Neural progenitor cell (in vitro differentiated cells): ENCODE results near the gene LAMA2. TPM values are rescaled to one million over a fixed set of nuclear protein-coding genes. Genes with fewer than 3 reads are reported as not detected.

Source experiments
- DNase-seq: peaks from one replicate; pipeline ENCODE4 v3.0.0-alpha.2; 2016; ENCODE audit warnings: low spot score
- H2AFZ ChIP-seq: fragments of 200-600 bp; sonication (generic); replicated peaks from 2 replicates; pipeline ENCODE4 v1.6.1; 2016; ENCODE audit warnings: antibody characterized with exemption
- H3F3A ChIP-seq: fragments of 200-600 bp; sonication (generic); 2 replicates; pipeline ENCODE4 v1.6.1; 2016; ENCODE audit warnings: antibody characterized with exemption, low read depth
- H3K27ac ChIP-seq: fragments of 200-600 bp; sonication (generic); 2 replicates; pipeline ENCODE4 v1.5.1; 2016; ENCODE audit warnings: mild to moderate bottlenecking
- H3K27me3 ChIP-seq: fragments of 200-600 bp; sonication (generic); 2 replicates; pipeline ENCODE4 v1.6.1; 2016; ENCODE audit warnings: mild to moderate bottlenecking, moderate library complexity
- H3K36me3 ChIP-seq: fragments of 200-600 bp; sonication (generic); 2 replicates; pipeline ENCODE4 v1.5.1; 2016
- H3K4me1 ChIP-seq: fragments of 200-600 bp; sonication (generic); 2 replicates; pipeline ENCODE4 v1.6.1; 2016; ENCODE audit warnings: mixed run types
- H3K4me2 ChIP-seq: fragments of 200-600 bp; sonication (generic); 2 replicates; pipeline ENCODE4 v1.6.1; 2016
- H3K4me3 ChIP-seq: fragments of 200-600 bp; sonication (generic); 2 replicates; pipeline ENCODE4 v1.5.1; 2016
- H3K79me2 ChIP-seq: fragments of 200-600 bp; sonication (generic); 2 replicates; pipeline ENCODE4 v1.6.1; 2016; ENCODE audit warnings: low read depth
- H3K9ac ChIP-seq: fragments of 200-600 bp; sonication (generic); 2 replicates; pipeline ENCODE4 v1.6.1; 2016
- H3K9me3 ChIP-seq: fragments of 200-600 bp; sonication (generic); 2 replicates; pipeline ENCODE4 v1.5.1; 2016; ENCODE audit warnings: low read depth
- H4K20me1 ChIP-seq: fragments of 200-600 bp; sonication (generic); 2 replicates; pipeline ENCODE4 v1.6.1; 2016; ENCODE audit warnings: low read depth
- H3K27ac Mint-ChIP-seq: 3 replicates; pipeline ENCODE4 v1.8.0; 2021; ENCODE audit warnings: mixed read lengths
- H3K27me3 Mint-ChIP-seq: 2 replicates; pipeline ENCODE4 v1.8.0; 2022; ENCODE audit warnings: low read depth, mild to moderate bottlenecking, inconsistent platforms, moderate library complexity, mixed read lengths; ENCODE audit not compliant: insufficient read depth
- H3K36me3 Mint-ChIP-seq: 3 replicates; pipeline ENCODE4 v1.8.0; 2021; ENCODE audit warnings: mixed read lengths
- H3K4me1 Mint-ChIP-seq: 3 replicates; pipeline ENCODE4 v1.8.0; 2021; ENCODE audit warnings: mixed read lengths
- H3K4me3 Mint-ChIP-seq: 3 replicates; pipeline ENCODE4 v1.8.0; 2021; ENCODE audit warnings: mild to moderate bottlenecking, moderate library complexity, mixed read lengths
- H3K9me3 Mint-ChIP-seq: 3 replicates; pipeline ENCODE4 v1.8.0; 2020; ENCODE audit warnings: mixed read lengths
- EZH2 ChIP-seq: fragments of 200-600 bp; sonication (generic); IDR thresholded peaks from 2 replicates; pipeline ENCODE4 v1.6.1; 2017; ENCODE audit warnings: antibody characterized with exemption, mild to moderate bottlenecking, moderate library complexity
- EZH2phosphoT487 ChIP-seq: fragments of 200-600 bp; sonication (generic); IDR thresholded peaks from 2 replicates; pipeline ENCODE4 v1.6.1; 2017; ENCODE audit warnings: antibody characterized with exemption
- total RNA-seq: library from RNA; depleted of rRNA; stranded (reverse); fragments of >200 nt; gene quantifications from 2 replicates; pipeline ENCODE4 v1.2.3, GENCODE V29; 2015; ENCODE audit warnings: low replicate concordance
- TF ChIP-seq, protein P1 (sequence below): fragments of 200-600 bp; sonication (generic); IDR thresholded peaks from 2 replicates; pipeline ENCODE4 v1.5.1; 2017; ENCODE audit warnings: antibody characterized with exemption, mild to moderate bottlenecking

LAMA2 gene
- total RNA-seq, 1 donor from 2014 or later: 1.5 TPM

DNA sequence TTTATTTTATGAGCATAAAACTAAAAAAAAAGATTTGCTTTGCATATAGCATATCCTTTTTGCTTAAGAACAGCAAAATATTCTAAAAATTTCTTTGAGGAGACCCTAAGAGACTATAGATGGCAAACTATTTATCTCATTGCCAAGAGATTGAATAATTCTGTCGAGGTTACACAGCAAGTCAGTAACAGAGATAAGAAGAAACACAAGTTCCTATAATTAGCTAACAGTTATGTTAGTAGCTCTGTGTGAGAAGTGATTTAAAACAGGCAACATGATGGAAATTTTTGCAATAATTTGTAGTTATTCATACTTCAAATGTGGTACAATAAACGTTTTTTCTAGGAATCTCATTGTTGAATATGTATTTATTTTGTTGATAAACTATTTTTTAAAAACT, 9.1 kb downstream of the LAMA2 start:
- DNase-seq: no peak
- Histone ChIP-seq H3K9me3 (no peaks in the 10 kb centered on the region), H3K36me3 (no peaks in the 10 kb centered on the region)

DNA sequence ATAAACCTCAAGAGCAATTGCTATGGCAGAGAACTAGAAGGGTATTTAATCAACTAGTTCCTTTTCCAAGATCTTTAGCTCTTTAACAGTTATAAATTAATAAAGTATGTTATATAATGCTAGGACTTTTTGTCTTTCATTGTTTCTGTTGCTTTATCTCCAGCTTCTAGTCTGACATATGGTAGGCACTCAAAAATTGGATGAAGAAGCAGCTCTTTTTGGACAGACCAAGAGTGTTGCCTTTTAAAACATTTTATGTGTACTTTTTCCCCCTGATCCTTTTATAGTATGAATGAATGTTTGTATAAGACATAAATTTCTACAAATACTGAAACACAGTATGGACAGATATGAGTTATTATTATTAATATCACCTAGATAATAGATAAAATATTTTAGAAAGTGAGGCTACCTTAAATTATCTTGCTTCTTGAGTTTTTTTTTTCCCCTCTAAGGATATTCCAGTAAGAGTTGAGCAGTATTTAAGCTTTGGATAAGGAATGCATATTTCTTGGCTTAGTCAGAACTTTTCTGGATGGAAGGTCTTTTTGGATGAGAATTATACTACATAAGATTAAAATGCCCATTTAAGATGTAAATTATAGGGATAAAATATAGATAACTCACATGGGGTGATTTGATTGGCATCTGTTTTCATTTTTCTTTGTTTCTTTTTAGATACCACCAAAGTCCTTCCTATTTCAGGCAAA, 16.6 kb downstream of the LAMA2 start:
- H3K9me3 Mint-ChIP-seq: no peaks in the 10 kb centered on the region
- Histone ChIP-seq H3K4me1 (no peaks in the 10 kb centered on the region), H3K4me2 (no peak overlapping the region), H2AFZ (no peak overlapping the region), H3K4me3 (no peak overlapping the region), H3K27ac (no peak overlapping the region), H4K20me1 (no peaks in the 10 kb centered on the region), H3K9ac (no peak overlapping the region), H3K9me3 (no peaks in the 10 kb centered on the region), H3K36me3 (no peaks in the 10 kb centered on the region), H3F3A (no peaks in the 10 kb centered on the region), H3K27me3 (no peaks in the 10 kb centered on the region), H3K79me2 (no peaks in the 10 kb centered on the region)
- no peak overlapping the region for H3K4me3 Mint-ChIP-seq
- DNase-seq: no peak
- H3K27ac Mint-ChIP-seq: no peak overlapping the region
- TF ChIP-seq EZH2phosphoT487: no peak
- TF ChIP-seq, protein P1, sequence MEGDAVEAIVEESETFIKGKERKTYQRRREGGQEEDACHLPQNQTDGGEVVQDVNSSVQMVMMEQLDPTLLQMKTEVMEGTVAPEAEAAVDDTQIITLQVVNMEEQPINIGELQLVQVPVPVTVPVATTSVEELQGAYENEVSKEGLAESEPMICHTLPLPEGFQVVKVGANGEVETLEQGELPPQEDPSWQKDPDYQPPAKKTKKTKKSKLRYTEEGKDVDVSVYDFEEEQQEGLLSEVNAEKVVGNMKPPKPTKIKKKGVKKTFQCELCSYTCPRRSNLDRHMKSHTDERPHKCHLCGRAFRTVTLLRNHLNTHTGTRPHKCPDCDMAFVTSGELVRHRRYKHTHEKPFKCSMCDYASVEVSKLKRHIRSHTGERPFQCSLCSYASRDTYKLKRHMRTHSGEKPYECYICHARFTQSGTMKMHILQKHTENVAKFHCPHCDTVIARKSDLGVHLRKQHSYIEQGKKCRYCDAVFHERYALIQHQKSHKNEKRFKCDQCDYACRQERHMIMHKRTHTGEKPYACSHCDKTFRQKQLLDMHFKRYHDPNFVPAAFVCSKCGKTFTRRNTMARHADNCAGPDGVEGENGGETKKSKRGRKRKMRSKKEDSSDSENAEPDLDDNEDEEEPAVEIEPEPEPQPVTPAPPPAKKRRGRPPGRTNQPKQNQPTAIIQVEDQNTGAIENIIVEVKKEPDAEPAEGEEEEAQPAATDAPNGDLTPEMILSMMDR: no peak
- no peak for TF ChIP-seq EZH2
- no peaks in the 10 kb centered on the region for H3K27me3 Mint-ChIP-seq
- no peaks in the 10 kb centered on the region for H3K4me1 Mint-ChIP-seq
- H3K36me3 Mint-ChIP-seq: no peaks in the 10 kb centered on the region

More for the DNA sequence above, 9.1 kb downstream of the LAMA2 start:
- H3K27me3 Mint-ChIP-seq: no peaks in the 10 kb centered on the region
- H3K79me2 ChIP-seq: no peaks in the 10 kb centered on the region
- TF ChIP-seq EZH2 (no peak), EZH2phosphoT487 (no peak)
- TF ChIP-seq, protein P1: no peak
- H3K9me3 Mint-ChIP-seq: no peaks in the 10 kb centered on the region
- no peak overlapping the region for H2AFZ ChIP-seq
- no peaks in the 10 kb centered on the region for H3K4me1 ChIP-seq
- no peaks in the 10 kb centered on the region for H3F3A ChIP-seq
- H3K36me3 Mint-ChIP-seq: no peaks in the 10 kb centered on the region
- H3K27me3 ChIP-seq: no peaks in the 10 kb centered on the region
- H3K4me2 ChIP-seq: no peak overlapping the region
- no peaks in the 10 kb centered on the region for H4K20me1 ChIP-seq
- H3K4me1 Mint-ChIP-seq: no peaks in the 10 kb centered on the region
- no peak overlapping the region for H3K4me3 ChIP-seq
- no peak overlapping the region for H3K27ac Mint-ChIP-seq
- H3K4me3 Mint-ChIP-seq: no peak overlapping the region
- H3K27ac ChIP-seq: no peak overlapping the region
- no peak overlapping the region for H3K9ac ChIP-seq

DNA sequence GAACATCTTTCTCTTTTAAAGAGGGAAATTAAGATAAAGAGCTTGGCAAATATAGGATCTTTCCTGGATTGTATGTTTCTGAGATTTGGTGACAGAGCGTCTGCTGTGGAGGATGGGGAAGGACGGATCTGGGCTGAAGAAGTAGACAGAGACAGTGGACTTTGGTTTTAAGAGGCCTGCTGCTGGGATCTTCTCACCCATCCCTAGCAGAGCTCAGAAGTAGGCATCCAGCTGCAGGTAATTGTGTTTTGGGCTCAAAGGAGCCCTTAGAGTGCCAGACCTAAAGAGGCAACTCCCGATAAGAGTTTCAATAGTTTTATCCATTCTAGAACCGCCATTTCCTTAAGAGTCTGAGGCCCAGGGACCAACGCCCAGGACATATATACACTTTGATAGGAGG, 20.8 kb downstream of the LAMA2 start:
- no peak overlapping the region for H3K4me3 Mint-ChIP-seq
- no peaks in the 10 kb centered on the region for H3K36me3 Mint-ChIP-seq
- Histone ChIP-seq H3K27ac (no peak overlapping the region), H4K20me1 (no peaks in the 10 kb centered on the region), H3K4me3 (no peak overlapping the region), H3K4me2 (no peak overlapping the region), H3K36me3 (no peaks in the 10 kb centered on the region), H3K9me3 (no peaks in the 10 kb centered on the region), H3K79me2 (no peaks in the 10 kb centered on the region), H2AFZ (no peak overlapping the region), H3K27me3 (no peaks in the 10 kb centered on the region), H3K4me1 (no peaks in the 10 kb centered on the region), H3K9ac (no peak overlapping the region), H3F3A (no peaks in the 10 kb centered on the region)
- DNase-seq: no peak
- no peaks in the 10 kb centered on the region for H3K4me1 Mint-ChIP-seq
- TF ChIP-seq, protein P1: no peak
- no peak for TF ChIP-seq EZH2phosphoT487
- no peak for TF ChIP-seq EZH2
- no peaks in the 10 kb centered on the region for H3K27me3 Mint-ChIP-seq
- H3K27ac Mint-ChIP-seq: no peak overlapping the region
- H3K9me3 Mint-ChIP-seq: no peaks in the 10 kb centered on the region
